ENCODE data around the gene DENND6B.

The DENND6B gene

GRCh38 chr22:50337262-50338041 lies 10.6 kb upstream of the DENND6B start:
- TF ChIP-seq, protein P1, sequence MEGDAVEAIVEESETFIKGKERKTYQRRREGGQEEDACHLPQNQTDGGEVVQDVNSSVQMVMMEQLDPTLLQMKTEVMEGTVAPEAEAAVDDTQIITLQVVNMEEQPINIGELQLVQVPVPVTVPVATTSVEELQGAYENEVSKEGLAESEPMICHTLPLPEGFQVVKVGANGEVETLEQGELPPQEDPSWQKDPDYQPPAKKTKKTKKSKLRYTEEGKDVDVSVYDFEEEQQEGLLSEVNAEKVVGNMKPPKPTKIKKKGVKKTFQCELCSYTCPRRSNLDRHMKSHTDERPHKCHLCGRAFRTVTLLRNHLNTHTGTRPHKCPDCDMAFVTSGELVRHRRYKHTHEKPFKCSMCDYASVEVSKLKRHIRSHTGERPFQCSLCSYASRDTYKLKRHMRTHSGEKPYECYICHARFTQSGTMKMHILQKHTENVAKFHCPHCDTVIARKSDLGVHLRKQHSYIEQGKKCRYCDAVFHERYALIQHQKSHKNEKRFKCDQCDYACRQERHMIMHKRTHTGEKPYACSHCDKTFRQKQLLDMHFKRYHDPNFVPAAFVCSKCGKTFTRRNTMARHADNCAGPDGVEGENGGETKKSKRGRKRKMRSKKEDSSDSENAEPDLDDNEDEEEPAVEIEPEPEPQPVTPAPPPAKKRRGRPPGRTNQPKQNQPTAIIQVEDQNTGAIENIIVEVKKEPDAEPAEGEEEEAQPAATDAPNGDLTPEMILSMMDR (IDR thresholded peaks at IDR 0.05) = no peak

DNA sequence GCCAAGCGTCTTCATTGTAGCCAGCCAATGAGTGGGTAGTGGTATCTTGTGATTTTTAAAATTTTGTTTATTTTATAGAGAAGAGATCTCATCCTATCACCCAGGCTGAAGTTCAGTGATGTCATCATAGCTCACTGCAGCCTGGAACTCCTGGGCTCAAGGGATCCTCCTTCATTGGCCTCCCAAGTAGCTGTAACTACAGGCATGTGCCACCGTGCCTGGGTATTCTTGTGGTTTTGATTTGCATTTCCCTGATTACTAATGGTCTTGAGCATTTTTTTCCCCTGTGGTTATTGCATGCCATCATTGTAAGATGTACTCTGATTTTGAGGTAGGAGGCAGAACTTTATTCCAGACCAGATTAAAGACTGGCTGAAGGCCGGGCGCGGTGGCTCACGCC lies 2.4 kb upstream of the DENND6B start:
- TF ChIP-seq, protein P1 (IDR thresholded peaks at IDR 0.05) = no peak

- TF ChIP-seq, protein P1 (IDR thresholded peaks at IDR 0.05) = no peak
These were observed 853 bp upstream of the DENND6B start for GRCh38 chr22:50327711-50328019.

DNA sequence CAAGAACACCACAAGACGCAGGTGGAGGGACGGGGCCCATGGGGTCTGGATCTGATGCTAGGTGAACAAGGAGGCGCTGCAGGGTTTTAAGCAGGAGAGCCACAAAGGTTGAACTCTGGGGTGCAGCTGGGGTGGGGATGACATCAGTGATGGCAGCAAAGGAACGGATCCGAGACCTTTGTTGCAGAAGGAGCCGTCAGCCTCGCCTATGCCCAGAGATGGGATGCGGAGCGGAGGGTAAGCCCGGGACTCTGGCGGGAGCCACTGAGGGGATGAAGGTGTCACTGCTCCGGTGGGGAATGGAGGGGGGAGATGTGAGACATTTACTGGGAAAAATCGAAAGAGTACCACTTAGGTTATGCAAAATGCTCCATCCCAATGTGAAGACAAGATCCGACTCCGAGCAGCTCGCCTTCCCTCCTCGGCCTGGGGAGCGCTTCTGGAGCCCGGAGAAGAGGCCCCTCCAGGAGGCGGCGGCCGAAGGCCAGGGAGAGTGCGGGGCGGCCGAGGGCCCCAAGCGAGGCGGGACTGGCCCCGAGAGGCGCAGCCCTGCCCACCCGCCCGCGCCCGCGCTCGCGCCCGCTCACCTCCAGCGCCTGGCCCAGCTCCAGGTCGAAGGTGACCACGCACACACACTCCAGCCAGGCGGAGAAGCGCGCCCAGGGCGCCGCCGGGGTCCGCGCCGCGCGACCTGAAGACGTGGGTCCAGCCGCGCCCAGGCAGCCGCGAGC lies 422 bp downstream of the DENND6B start:
- TF ChIP-seq, protein P1 (IDR thresholded peaks at IDR 0.05) = no peak

DNA sequence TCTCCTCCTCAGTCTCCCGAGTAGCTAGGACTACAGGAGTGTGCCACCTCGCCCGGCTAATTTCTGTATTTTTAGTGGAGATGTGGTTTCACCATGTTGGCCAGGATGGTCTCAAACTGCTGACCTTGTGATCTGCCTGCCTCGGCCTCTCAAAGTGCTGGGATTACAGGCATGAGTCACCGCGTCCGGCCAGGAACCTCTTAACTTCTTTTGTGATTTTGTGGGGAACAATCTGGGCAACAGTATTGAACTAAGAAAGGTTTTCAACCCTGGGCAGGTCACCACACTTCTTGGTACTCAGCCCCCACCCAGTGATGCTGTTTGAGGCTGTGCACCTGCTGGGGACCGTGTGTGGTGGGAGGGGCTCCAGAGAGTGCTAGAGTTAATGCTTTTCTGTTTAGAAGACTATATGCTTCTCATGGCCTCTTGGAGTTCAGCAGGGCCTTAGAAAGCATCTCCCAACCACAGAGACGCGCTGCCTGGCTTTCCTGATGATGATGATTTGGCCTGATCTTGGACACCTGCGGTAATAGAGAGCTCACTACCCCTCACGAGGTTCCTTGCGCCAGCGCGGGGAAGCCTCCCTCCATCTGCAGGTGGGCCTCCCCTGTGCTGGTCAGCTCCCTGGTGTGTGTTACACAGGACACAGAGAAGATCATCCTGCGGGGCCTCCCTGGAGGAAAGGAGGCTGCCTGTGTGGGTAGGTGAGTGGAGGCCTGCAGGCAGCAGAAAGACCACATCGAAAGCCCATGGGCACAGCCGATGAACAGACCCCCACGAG lies 1.2 kb downstream of the DENND6B start:
- TF ChIP-seq, protein P1 (IDR thresholded peaks at IDR 0.05) = no peak

- TF ChIP-seq, protein P1 (IDR thresholded peaks at IDR 0.05) = no peak
These were observed 2.9 kb downstream of the DENND6B start for GRCh38 chr22:50323900-50324299.

- TF ChIP-seq, protein P1 (IDR thresholded peaks at IDR 0.05) = no peak
These were observed 6.0 kb downstream of the DENND6B start for GRCh38 chr22:50320671-50321325.

Measured in LNCAP (cell line).